H1 (cell line): ENCODE measurements around the gene CHTF18. TPM values are rescaled to one million over a fixed set of nuclear protein-coding genes. Genes with fewer than 3 reads are reported as not detected.

Experiments used
- CBX5 ChIP-seq: fragments of 300-800, 300-1000 bp; sonication (generic); IDR thresholded peaks from 2 replicates; pipeline ENCODE4 v1.7.1; 2016; ENCODE audit warnings: antibody characterized with exemption, low read length, low read depth
- CHD1 ChIP-seq: IDR thresholded peaks from 2 replicates; pipeline ENCODE4 v1.6.1; 2012; ENCODE audit warnings: low read depth, low read length, improper control_type of control experiment
- EGR1 ChIP-seq: IDR thresholded peaks from 2 replicates; pipeline ENCODE4 v1.6.1; 2011; ENCODE audit warnings: low read depth, low read length, borderline replicate concordance
- HDAC6 ChIP-seq: IDR thresholded peaks from one replicate; pipeline ENCODE4 v1.7.1; 2012; ENCODE audit warnings: low read depth, mild to moderate bottlenecking, inconsistent platforms, low read length, moderate library complexity
- KDM5A ChIP-seq: fragments of 200-600 bp; IDR thresholded peaks from 2 replicates; pipeline ENCODE4 v1.7.1; 2012; ENCODE audit warnings: mild to moderate bottlenecking, low read length, inconsistent platforms, mixed read lengths
- NANOG ChIP-seq: IDR thresholded peaks from 2 replicates; pipeline ENCODE4 v1.6.1; 2011; ENCODE audit warnings: low read length, low read depth, mild to moderate bottlenecking, inconsistent platforms; ENCODE audit not compliant: insufficient read depth, poor library complexity, severe bottlenecking
- TAF7 ChIP-seq: optimal IDR thresholded peaks from 2 replicates; pipeline ENCODE3; 2011; ENCODE audit warnings: low read depth, mild to moderate bottlenecking, inconsistent platforms, low read length, moderate library complexity, borderline replicate concordance
- TBP ChIP-seq: IDR thresholded peaks from 2 replicates; pipeline ENCODE4 v1.6.1; 2011; ENCODE audit warnings: low read depth, low read length, improper control_type of control experiment
- polyA plus RNA-seq, 7 experiments: library from polyadenylated mRNA; depleted of rRNA in 3 of 7; stranded (reverse) in 5 of 7; unstranded in 2 of 7; fragments of >200 nt in 5 of 7; fragments of 200-250 nt in 2 of 7; gene quantifications; 1 replicate in 5 of 7; 2 replicates in 1 of 7; 4 replicates in 1 of 7; pipeline versions ENCODE4 v1.2.1 to v1.2.3, GENCODE V29; 2011 to 2013; ENCODE audit warnings: missing spikeins in 2 of 7, mixed read lengths in 2 of 7
- total RNA-seq: library from RNA; stranded (reverse); fragmentation: NEBNext Ultra II Directional; extraction: Animal tissue kit (Norgen Biotek cat#: 25700); gene quantifications from 2 replicates; pipeline ENCODE4 v1.2.1, GENCODE V29; 2021

Gene CHTF18
- total and polyA plus RNA-seq, 2 of the 8 experiments (the other 6 are each of a cell fraction or from before 2014, with no cell fraction given): 75.3 to 104 TPM

DNA sequence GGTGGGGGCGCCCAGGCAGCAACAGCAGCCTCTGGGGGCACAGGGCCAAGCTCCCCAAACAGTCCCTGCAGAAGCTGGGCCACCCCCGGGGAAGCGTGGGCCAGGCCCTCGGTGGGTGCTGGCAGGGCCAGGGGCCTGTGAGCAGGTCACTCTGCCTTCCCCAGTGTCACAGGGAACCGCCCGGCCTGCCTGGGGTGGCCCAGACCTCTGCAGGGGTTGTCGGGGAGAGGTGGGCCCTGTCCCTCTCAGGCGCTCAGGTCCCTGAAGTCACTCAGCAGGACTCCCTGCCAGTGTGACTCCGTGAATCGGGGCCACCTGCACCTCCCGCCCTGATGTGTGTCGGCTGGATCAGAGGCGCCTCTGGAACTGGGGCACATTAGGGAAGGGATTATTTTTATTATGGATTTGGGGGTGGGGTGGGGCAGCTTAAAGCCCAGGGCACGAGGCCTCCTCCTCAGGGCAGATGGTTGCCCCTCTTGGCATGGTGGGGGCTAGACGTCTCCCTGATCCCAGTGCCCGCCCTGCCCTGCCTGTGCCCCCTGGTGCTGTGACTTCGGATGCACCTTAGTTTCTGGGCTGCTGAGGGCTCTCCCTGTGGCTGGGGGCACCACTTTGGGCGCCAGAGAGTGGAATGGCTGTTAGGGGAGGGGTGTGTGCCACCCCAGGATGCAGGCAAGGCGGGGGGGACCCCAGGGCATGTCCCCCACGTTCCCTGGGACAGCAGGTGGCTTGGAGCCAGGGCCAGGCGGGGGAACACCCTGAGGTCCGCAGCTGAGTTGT, 13.4 kb downstream of the CHTF18 start (continued):
- no peak for TF ChIP-seq TAF7
- TF ChIP-seq KDM5A: no peak
- TF ChIP-seq CHD1: no peak
- no peak for TF ChIP-seq NANOG
- TF ChIP-seq CBX5: no peak
- TF ChIP-seq EGR1: no peak
- TF ChIP-seq HDAC6: no peak
- TF ChIP-seq TBP: no peak
